NCI-H2029 (cell line): ENCODE results near the gene RPLP2.

Source experiments
- DNase-seq: peaks from one replicate; lab custom pipeline; 2025; lab: John Stamatoyannopoulos, UW

Gene RPLP2

GRCh38 chr11:791658-792534, 17.9 kb upstream of the RPLP2 start:
- no peak for DNase-seq

- no peak for DNase-seq
These were observed 17.3 kb upstream of the RPLP2 start for GRCh38 chr11:792535-792821.

GRCh38 chr11:792873-793272, 16.9 kb upstream of the RPLP2 start:
- no peak for DNase-seq

GRCh38 chr11:793556-793955, 16.2 kb upstream of the RPLP2 start:
- no peak for DNase-seq

- DNase-seq = no peak
These were observed 15.6 kb upstream of the RPLP2 start for GRCh38 chr11:794013-794765.

GRCh38 chr11:794766-795633, 14.8 kb upstream of the RPLP2 start:
- no peak for DNase-seq

GRCh38 chr11:795634-796564, 13.9 kb upstream of the RPLP2 start:
- peak; percentile 81 for DNase-seq

GRCh38 chr11:796565-797295, 13.0 kb upstream of the RPLP2 start:
- no peak for DNase-seq

GRCh38 chr11:797296-798092, 12.3 kb upstream of the RPLP2 start:
- peak; percentile 62 for DNase-seq

- DNase-seq = peak; percentile 66
These were observed 11.6 kb upstream of the RPLP2 start, which contains the start of gene SLC25A22 for GRCh38 chr11:798093-798713. Gene SLC25A22 (minus strand): TSS chr11:798281. CDS start chr11:795006, 3,275 bp downstream.

- no peak for DNase-seq
These were observed 10.0 kb upstream of the RPLP2 start for GRCh38 chr11:799641-800316.

- no peak for DNase-seq
These were observed 9.3 kb upstream of the RPLP2 start for GRCh38 chr11:800473-800872.

GRCh38 chr11:801097-801780, 8.5 kb upstream of the RPLP2 start:
- DNase-seq = no peak

GRCh38 chr11:802018-802617, 7.6 kb upstream of the RPLP2 start:
- DNase-seq = no peak

- no peak for DNase-seq
These were observed 6.9 kb upstream of the RPLP2 start for GRCh38 chr11:802693-803466.

- no peak for DNase-seq
These were observed 6.4 kb upstream of the RPLP2 start for GRCh38 chr11:803467-803742.
